Mucosa of descending colon (tissue), 3 donors: ENCODE results near the gene CIAO2B. TPM values are rescaled to one million over a fixed set of nuclear protein-coding genes. Genes with fewer than 3 reads are reported as not detected.

Experiments
- ATAC-seq: fragments of 200-7000 bp; cut with Tn5 transposase; one replicate; pipeline ENCODE4 v1.9.1; 2020; ENCODE audit warnings: mild to moderate bottlenecking, moderate library complexity
- DNase-seq, 3 donors: peaks; one replicate each; pipeline ENCODE4 v3.0.0-alpha.2; 2020
- H3K36me3 ChIP-seq: fragments of 200-600 bp; one replicate; pipeline ENCODE4 v1.8.0; 2021; ENCODE audit warnings: low read depth, mild to moderate bottlenecking
- H3K4me1 ChIP-seq: fragments of 200-600 bp; one replicate; pipeline ENCODE4 v1.8.0; 2021; ENCODE audit warnings: low read depth, mild to moderate bottlenecking
- H3K4me3 ChIP-seq: fragments of 200-600 bp; one replicate; pipeline ENCODE4 v1.8.0; 2021; ENCODE audit warnings: mild to moderate bottlenecking
- H3K9me3 ChIP-seq: fragments of 200-600 bp; one replicate; pipeline ENCODE4 v1.8.0; 2021; ENCODE audit warnings: mild to moderate bottlenecking
- CTCF ChIP-seq: fragments of 200-600 bp; IDR thresholded peaks from one replicate; pipeline ENCODE4 v1.8.0; 2022; ENCODE audit warnings: antibody characterized with exemption, mild to moderate bottlenecking
- intact Hi-C, 2 donors: fragments of 100-400 bp; cut with DNase I in 1 of 2; cut with micrococcal nuclease in 1 of 2; formaldehyde crosslinking; loops; one replicate each; pipeline versions ENCODE4 v1.11.0 to v1.11.1; 2022; cut with DNase I, micrococcal nuclease
- total RNA-seq, 3 donors: library from RNA; stranded (reverse); fragmentation: NEBNext Ultra II Directional in 2 of 3; extraction: Animal tissue kit (Norgen Biotek cat#: 25700) in 2 of 3; gene quantifications; one replicate each; pipeline versions ENCODE4 v1.2.1 to v1.2.4, GENCODE V29; 2021 to 2023
- donor health status: DM: no; HTN: no; CAD: no; lungs with moderate emphysema.
- donor health status: DM: no; HTN: no; CAD: no.
- donor health status: DM: no; HTN: yes; CAD: no.

The CIAO2B gene
- total RNA-seq, 3 donors from 2014 or later, result 72.5 to 78.1 (median 76.5) TPM

GRCh38 chr16:66902648-66903543 lies 31.3 kb downstream of the CIAO2B start:
- Histone ChIP-seq H3K9me3 (no peaks in the 10 kb centered on the region), H3K4me1 (peaks cover 32% of the 10 kb centered on the region), H3K36me3 (no peaks in the 10 kb centered on the region), H3K4me3 (no peak overlapping the region)
- intact Hi-C loops, result no loop called here
- no peak for TF ChIP-seq CTCF
- ATAC-seq (no peak), DNase-seq (peak in 1 of 3 donors; percentile 22)

GRCh38 chr16:66901626-66902025 lies 32.6 kb downstream of the CIAO2B start:
- Histone ChIP-seq H3K9me3 (no peaks in the 10 kb centered on the region), H3K36me3 (no peaks in the 10 kb centered on the region), H3K4me3 (no peak overlapping the region), H3K4me1 (peaks cover 37% of the 10 kb centered on the region)
- intact Hi-C loops, result no loop called here
- ATAC-seq (no peak), DNase-seq (peak in 1 of 3 donors; percentile 30)
- TF ChIP-seq CTCF, result no peak

GRCh38 chr16:66900721-66901441 lies 33.3 kb downstream of the CIAO2B start:
- peaks cover 41% of the 10 kb centered on the region for H3K4me1 ChIP-seq

GRCh38 chr16:66899945-66900710 lies 34.1 kb downstream of the CIAO2B start:
- DNase-seq, result peak; percentile 84 to 89 (median 88)
- Histone ChIP-seq H3K4me3 (no peak overlapping the region), H3K9me3 (no peaks in the 10 kb centered on the region), H3K36me3 (no peaks in the 10 kb centered on the region), H3K4me1 (peaks cover 40% of the 10 kb centered on the region)
- TF ChIP-seq CTCF, result no peak
- ATAC-seq, result peak; percentile 51
- intact Hi-C loops, result no loop called here

More at GRCh38 chr16:66900721-66901441, 33.3 kb downstream of the CIAO2B start:
- intact Hi-C loops, result no loop called here
- TF ChIP-seq CTCF, result no peak
- DNase-seq, result peak in 2 of 3 donors; percentile 58 to 65
- H3K4me3 ChIP-seq, result no peak overlapping the region
- H3K9me3 ChIP-seq, result no peaks in the 10 kb centered on the region
- H3K36me3 ChIP-seq, result no peaks in the 10 kb centered on the region
- ATAC-seq, result peak; percentile 70

GRCh38 chr16:66899310-66899944 lies 34.8 kb downstream of the CIAO2B start:
- no peak for TF ChIP-seq CTCF
- DNase-seq (peak in 1 of 3 donors; percentile 30), ATAC-seq (no peak)
- no peaks in the 10 kb centered on the region for H3K9me3 ChIP-seq
- H3K4me1 ChIP-seq, result peaks cover 38% of the 10 kb centered on the region
- no peaks in the 10 kb centered on the region for H3K36me3 ChIP-seq
- intact Hi-C loops, result no loop called here
- H3K4me3 ChIP-seq, result no peak overlapping the region
